ENCODE data around the gene PHF8. TPM values are rescaled to one million over a fixed set of nuclear protein-coding genes. Genes with fewer than 3 reads are reported as not detected.

Gene PHF8
- total and polyA plus RNA-seq, 8 donors: 3.4 to 65.2 (median 13.7) TPM

GRCh38 chrX:54049801-54050200, 5.5 kb upstream of the PHF8 start:
- intact Hi-C loops (cut with DNase I; ENCODE audit: low total_unique reads): no loop called here
- no peak for DNase-seq

DNA sequence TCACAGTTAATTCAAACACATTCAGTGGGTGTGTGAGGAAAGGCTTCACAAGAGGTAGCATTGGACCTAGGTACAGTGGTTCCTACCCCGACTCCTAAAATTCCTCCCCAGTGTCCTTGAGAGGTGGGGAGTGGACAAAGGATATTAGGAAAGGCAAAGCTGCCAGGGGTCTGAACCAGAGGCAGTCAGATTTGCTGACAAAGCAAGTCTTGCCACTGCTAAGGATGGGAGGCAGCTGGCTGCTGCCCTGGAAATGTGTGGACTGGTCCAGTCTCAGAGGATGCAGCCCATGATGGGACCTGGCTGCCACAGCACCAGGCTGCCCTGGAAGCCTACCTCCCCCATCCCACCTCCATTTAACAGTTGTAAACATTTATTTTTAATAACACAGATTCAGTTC, 4.1 kb upstream of the PHF8 start:
- WGBS, 5 donors: 62 to 89% (median 76%) methylated on average over 1 of the region's 1 CpG
- DNase-seq: no peak

More at GRCh38 chrX:54049801-54050200, 5.5 kb upstream of the PHF8 start:
- H3K4me1 ChIP-seq: peaks cover 0 to 7% (median 5%) of the 10 kb centered on the region in 4 donors
- no peaks in the 10 kb centered on the region for H3K27me3 ChIP-seq
- H3K36me3 ChIP-seq: no peaks in the 10 kb centered on the region
- no peak for TF ChIP-seq EP300 (IDR thresholded peaks at IDR 0.05)
- TF ChIP-seq, protein P1, sequence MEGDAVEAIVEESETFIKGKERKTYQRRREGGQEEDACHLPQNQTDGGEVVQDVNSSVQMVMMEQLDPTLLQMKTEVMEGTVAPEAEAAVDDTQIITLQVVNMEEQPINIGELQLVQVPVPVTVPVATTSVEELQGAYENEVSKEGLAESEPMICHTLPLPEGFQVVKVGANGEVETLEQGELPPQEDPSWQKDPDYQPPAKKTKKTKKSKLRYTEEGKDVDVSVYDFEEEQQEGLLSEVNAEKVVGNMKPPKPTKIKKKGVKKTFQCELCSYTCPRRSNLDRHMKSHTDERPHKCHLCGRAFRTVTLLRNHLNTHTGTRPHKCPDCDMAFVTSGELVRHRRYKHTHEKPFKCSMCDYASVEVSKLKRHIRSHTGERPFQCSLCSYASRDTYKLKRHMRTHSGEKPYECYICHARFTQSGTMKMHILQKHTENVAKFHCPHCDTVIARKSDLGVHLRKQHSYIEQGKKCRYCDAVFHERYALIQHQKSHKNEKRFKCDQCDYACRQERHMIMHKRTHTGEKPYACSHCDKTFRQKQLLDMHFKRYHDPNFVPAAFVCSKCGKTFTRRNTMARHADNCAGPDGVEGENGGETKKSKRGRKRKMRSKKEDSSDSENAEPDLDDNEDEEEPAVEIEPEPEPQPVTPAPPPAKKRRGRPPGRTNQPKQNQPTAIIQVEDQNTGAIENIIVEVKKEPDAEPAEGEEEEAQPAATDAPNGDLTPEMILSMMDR (IDR thresholded peaks at IDR 0.05): no peak
- no peak for TF ChIP-seq POLR2AphosphoS5 (IDR thresholded peaks at IDR 0.05)
- WGBS, 5 donors: 14 to 40% (median 28%) methylated on average over 3 of the region's 3 CpGs
- peaks cover 0 to 8% (median 3%) of the 10 kb centered on the region in 4 donors for H3K9me3 ChIP-seq
- H3K27ac ChIP-seq: no peak overlapping the region
- no peak overlapping the region for H3K4me3 ChIP-seq

GRCh38 chrX:54045563-54046228, 1.4 kb upstream of the PHF8 start:
- WGBS, 5 donors: 58 to 75% (median 69%) methylated on average over 12 of the region's 12 CpGs
- Histone ChIP-seq H3K4me3 (peak overlapping the region in 1 of 4 donors; percentile 20), H3K36me3 (peaks cover 0 to 14% (median 13%) of the 10 kb centered on the region in 4 donors), H3K4me1 (peaks cover 0 to 20% (median 5%) of the 10 kb centered on the region in 4 donors), H3K27ac (peak overlapping the region; percentile 41 to 95 (median 93)), H3K9me3 (no peaks in the 10 kb centered on the region), H3K27me3 (no peaks in the 10 kb centered on the region)
- peak in 1 of 2 donors; percentile 11 for DNase-seq
- TF ChIP-seq POLR2A (IDR thresholded peaks at IDR 0.05) (no peak), POLR2AphosphoS5 (IDR thresholded peaks at IDR 0.05) (no peak), EP300 (IDR thresholded peaks at IDR 0.05) (no peak)
- TF ChIP-seq, protein P1 (IDR thresholded peaks at IDR 0.05): no peak
- intact Hi-C loops (cut with DNase I; ENCODE audit: low total_unique reads): no loop called here

More for the DNA sequence above, 4.1 kb upstream of the PHF8 start:
- no peak for TF ChIP-seq POLR2AphosphoS5 (IDR thresholded peaks at IDR 0.05)
- TF ChIP-seq POLR2A (IDR thresholded peaks at IDR 0.05): no peak
- TF ChIP-seq, protein P1 (IDR thresholded peaks at IDR 0.05): no peak
- TF ChIP-seq EP300 (IDR thresholded peaks at IDR 0.05): no peak
- Histone ChIP-seq H3K27ac (no peak overlapping the region), H3K4me1 (peaks cover 0 to 7% (median 5%) of the 10 kb centered on the region in 4 donors), H3K27me3 (no peaks in the 10 kb centered on the region), H3K36me3 (no peaks in the 10 kb centered on the region), H3K4me3 (no peak overlapping the region), H3K9me3 (peaks cover 0 to 7% (median 3%) of the 10 kb centered on the region in 4 donors)
- intact Hi-C loops (cut with DNase I; ENCODE audit: low total_unique reads): no loop called here

GRCh38 chrX:54044877-54045338, 635 bp upstream of the PHF8 start:
- Histone ChIP-seq H3K36me3 (peaks cover 0 to 22% (median 21%) of the 10 kb centered on the region in 4 donors), H3K27ac (peak overlapping the region; percentile 88 to 95 (median 93)), H3K4me3 (peak overlapping the region; percentile 20 to 72 (median 60)), H3K4me1 (peaks cover 0 to 20% (median 5%) of the 10 kb centered on the region in 4 donors), H3K9me3 (no peaks in the 10 kb centered on the region), H3K27me3 (no peaks in the 10 kb centered on the region)
- DNase-seq: no peak
- WGBS, 5 donors: 4 to 47% (median 39%) methylated on average over 2 to 10 of the region's 10 CpGs
- intact Hi-C loops (cut with DNase I; ENCODE audit: low total_unique reads): no loop called here
- TF ChIP-seq POLR2AphosphoS5 (IDR thresholded peaks at IDR 0.05) (no peak), EP300 (IDR thresholded peaks at IDR 0.05) (no peak), POLR2A (IDR thresholded peaks at IDR 0.05) (no peak)
- TF ChIP-seq, protein P1 (IDR thresholded peaks at IDR 0.05): no peak

Data from stomach (tissue), 9 donors.